OCI-LY7 (cell line): ENCODE results near the gene KCNIP3. TPM values are rescaled to one million over a fixed set of nuclear protein-coding genes. Genes with fewer than 3 reads are reported as not detected.

Experiments used
- BruUV-seq: library from RNA; stranded (reverse); fragments of 400-500 nt; replicated peaks from 2 replicates; lab custom pipeline; 2021; lab: Mats Ljungman, UMichigan
- CTCF ChIA-PET: fragments of 300-600 bp; sonication (Branson Sonifier 250); formaldehyde crosslinking; loops from one replicate; lab custom pipeline; 2022; ENCODE audit warnings: antibody characterized with exemption; ENCODE audit not compliant: unreplicated experiment; lab: Charles Lee
- POLR2A ChIA-PET: fragments of 300-600 bp; sonication (Branson Sonifier 250); formaldehyde crosslinking; loops from one replicate; lab custom pipeline; 2022; ENCODE audit warnings: antibody characterized with exemption; lab: Charles Lee
- DNase-seq: peaks from one replicate; pipeline ENCODE4 v3.0.0-alpha.2; 2015; ENCODE audit warnings: low spot score
- H2AFZ ChIP-seq: fragments of 200-600 bp; sonication (generic), shearing (Covaris generic); 2 replicates; pipeline ENCODE4 v1.6.1; 2014; ENCODE audit warnings: mild to moderate bottlenecking, antibody characterized with exemption, low read length, moderate library complexity
- H3K27ac ChIP-seq: fragments of 200-600 bp; sonication (generic); 2 replicates; pipeline ENCODE4 v1.5.1; 2014; ENCODE audit warnings: mixed run types, low read depth, mild to moderate bottlenecking, moderate library complexity, low read length, inconsistent platforms; ENCODE audit not compliant: poor library complexity, severe bottlenecking
- H3K36me3 ChIP-seq: fragments of 200-600 bp; sonication (generic); 2 replicates; pipeline ENCODE4 v1.6.1; 2014; ENCODE audit warnings: mild to moderate bottlenecking, antibody characterized with exemption, low read length, moderate library complexity, mixed read lengths; ENCODE audit not compliant: insufficient read depth
- H3K4me1 ChIP-seq: fragments of 200-600 bp; sonication (generic); 2 replicates; pipeline ENCODE4 v1.5.1; 2014; ENCODE audit warnings: mild to moderate bottlenecking, low read length; ENCODE audit not compliant: insufficient read depth, poor library complexity, severe bottlenecking
- H3K4me2 ChIP-seq: fragments of 200-600 bp; sonication (generic); 2 replicates; pipeline ENCODE4 v1.6.1; 2014; ENCODE audit warnings: mild to moderate bottlenecking, low read length
- H3K4me3 ChIP-seq: fragments of 200-600 bp; sonication (generic); 2 replicates; pipeline ENCODE4 v1.5.1; 2014; ENCODE audit warnings: mild to moderate bottlenecking, low read depth, low read length; ENCODE audit not compliant: poor library complexity, severe bottlenecking
- H3K79me2 ChIP-seq: fragments of 200-600 bp; sonication (generic); 2 replicates; pipeline ENCODE4 v1.6.1; 2016; ENCODE audit warnings: low read depth, mild to moderate bottlenecking, low read length, moderate library complexity, mixed read lengths; ENCODE audit not compliant: insufficient read depth
- H3K9me2 ChIP-seq: fragments of 200-600 bp; sonication (generic); 2 replicates; pipeline ENCODE4 v1.6.1; 2016; ENCODE audit warnings: mild to moderate bottlenecking, low read length, mixed read lengths; ENCODE audit not compliant: insufficient read depth
- H3K9me3 ChIP-seq: fragments of 200-600 bp; sonication (generic); 2 replicates; pipeline ENCODE4 v1.6.1; 2014; ENCODE audit warnings: mild to moderate bottlenecking, mixed run types, low read length, mixed read lengths
- H4K20me1 ChIP-seq: fragments of 200-600 bp; sonication (generic); 2 replicates; pipeline ENCODE4 v1.6.1; 2014; ENCODE audit warnings: mild to moderate bottlenecking, antibody characterized with exemption, low read length, moderate library complexity, mixed read lengths; ENCODE audit not compliant: insufficient read depth
- EZH2phosphoT487 ChIP-seq: fragments of 200-600 bp; sonication (generic); IDR thresholded peaks from 2 replicates; pipeline ENCODE4 v1.6.1; 2018; ENCODE audit warnings: low read depth, borderline replicate concordance, mild to moderate bottlenecking, mixed run types, antibody characterized with exemption, low read length, moderate library complexity, mixed read lengths
- intact Hi-C: fragments of 100-400 bp; cut with micrococcal nuclease; formaldehyde crosslinking; loops from one replicate; pipeline ENCODE4 v1.10.0; 2022; ENCODE audit not compliant: unreplicated experiment
- total RNA-seq, 2 experiments: library from RNA; depleted of rRNA in 1 of 2; stranded (reverse); fragments of >200 nt in 1 of 2; shearing (Covaris generic) in 1 of 2; gene quantifications; 2 replicates each; pipeline ENCODE4 v1.2.3, GENCODE V29; 2014 to 2022
- TF ChIP-seq, protein P1 (sequence below): fragments of 200-600 bp; sonication (generic); conservative IDR thresholded peaks from 2 replicates; pipeline ENCODE4 v1.5.1; 2014; ENCODE audit warnings: mild to moderate bottlenecking, antibody characterized with exemption, low read length, moderate library complexity, mixed read lengths

The KCNIP3 gene
- total RNA-seq, 2 experiments from 2014 or later: not detected

- ChIA-PET CTCF (no interaction called here), POLR2A (no interaction called here)
- H3K9me2 ChIP-seq: no peaks in the 10 kb centered on the region
- TF ChIP-seq EZH2phosphoT487: no peak
- TF ChIP-seq, protein P1, sequence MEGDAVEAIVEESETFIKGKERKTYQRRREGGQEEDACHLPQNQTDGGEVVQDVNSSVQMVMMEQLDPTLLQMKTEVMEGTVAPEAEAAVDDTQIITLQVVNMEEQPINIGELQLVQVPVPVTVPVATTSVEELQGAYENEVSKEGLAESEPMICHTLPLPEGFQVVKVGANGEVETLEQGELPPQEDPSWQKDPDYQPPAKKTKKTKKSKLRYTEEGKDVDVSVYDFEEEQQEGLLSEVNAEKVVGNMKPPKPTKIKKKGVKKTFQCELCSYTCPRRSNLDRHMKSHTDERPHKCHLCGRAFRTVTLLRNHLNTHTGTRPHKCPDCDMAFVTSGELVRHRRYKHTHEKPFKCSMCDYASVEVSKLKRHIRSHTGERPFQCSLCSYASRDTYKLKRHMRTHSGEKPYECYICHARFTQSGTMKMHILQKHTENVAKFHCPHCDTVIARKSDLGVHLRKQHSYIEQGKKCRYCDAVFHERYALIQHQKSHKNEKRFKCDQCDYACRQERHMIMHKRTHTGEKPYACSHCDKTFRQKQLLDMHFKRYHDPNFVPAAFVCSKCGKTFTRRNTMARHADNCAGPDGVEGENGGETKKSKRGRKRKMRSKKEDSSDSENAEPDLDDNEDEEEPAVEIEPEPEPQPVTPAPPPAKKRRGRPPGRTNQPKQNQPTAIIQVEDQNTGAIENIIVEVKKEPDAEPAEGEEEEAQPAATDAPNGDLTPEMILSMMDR: no peak
- no peak overlapping the region for H2AFZ ChIP-seq
- no peaks in the 10 kb centered on the region for H3K9me3 ChIP-seq
- H3K36me3 ChIP-seq: no peaks in the 10 kb centered on the region
- H3K4me3 ChIP-seq: no peak overlapping the region
- H3K27ac ChIP-seq: no peak overlapping the region
- no peak for DNase-seq
- no peaks in the 10 kb centered on the region for H4K20me1 ChIP-seq
- H3K79me2 ChIP-seq: no peaks in the 10 kb centered on the region
- H3K4me1 ChIP-seq: no peaks in the 10 kb centered on the region
- no TSS peak for BruUV-seq
- H3K4me2 ChIP-seq: no peak overlapping the region
- intact Hi-C loops: no loop called here
Measured at GRCh38 chr2:95310651-95311050, 13.5 kb downstream of the KCNIP3 start.

GRCh38 chr2:95311815-95312542, 14.8 kb downstream of the KCNIP3 start:
- no peak overlapping the region for H3K4me3 ChIP-seq
- no peaks in the 10 kb centered on the region for H3K36me3 ChIP-seq
- H2AFZ ChIP-seq: no peak overlapping the region
- intact Hi-C loops: no loop called here
- BruUV-seq: no TSS peak
- H4K20me1 ChIP-seq: no peaks in the 10 kb centered on the region
- POLR2A ChIA-PET: no interaction called here
- TF ChIP-seq, protein P1: no peak
- no peak for TF ChIP-seq EZH2phosphoT487
- H3K79me2 ChIP-seq: no peaks in the 10 kb centered on the region
- H3K27ac ChIP-seq: no peak overlapping the region
- no peaks in the 10 kb centered on the region for H3K9me2 ChIP-seq
- no peak overlapping the region for H3K4me2 ChIP-seq
- DNase-seq: no peak
- no peaks in the 10 kb centered on the region for H3K9me3 ChIP-seq
- CTCF ChIA-PET: no interaction called here
- H3K4me1 ChIP-seq: no peaks in the 10 kb centered on the region

GRCh38 chr2:95312543-95313201, 15.5 kb downstream of the KCNIP3 start:
- TF ChIP-seq, protein P1: no peak
- TF ChIP-seq EZH2phosphoT487: no peak
- no peak for DNase-seq
- POLR2A ChIA-PET: no interaction called here
- Histone ChIP-seq H4K20me1 (no peaks in the 10 kb centered on the region), H3K4me1 (no peaks in the 10 kb centered on the region), H2AFZ (no peak overlapping the region), H3K36me3 (no peaks in the 10 kb centered on the region), H3K27ac (no peak overlapping the region), H3K9me3 (no peaks in the 10 kb centered on the region), H3K4me3 (no peak overlapping the region), H3K4me2 (no peak overlapping the region), H3K79me2 (no peaks in the 10 kb centered on the region), H3K9me2 (no peaks in the 10 kb centered on the region)
- intact Hi-C loops: no loop called here
- CTCF ChIA-PET: no interaction called here
- BruUV-seq: no TSS peak
